ENCODE measurements around the gene ZNF570. TPM values are rescaled to one million over a fixed set of nuclear protein-coding genes. Genes with fewer than 3 reads are reported as not detected.

Gene ZNF570
- polyA plus RNA-seq, 1 of the 3 experiments (the other 2 are of a cell fraction), result 1.5 TPM

- 83% methylated on average over 8 of the region's 8 CpGs for WGBS (ENCODE audit: low lambda C conversion rate)
- Histone ChIP-seq H2AFZ (ENCODE audit: low read depth) (no peak overlapping the region), H3K9me3 (peaks cover 58% of the 10 kb centered on the region), H3K36me3 (replicated peaks in 1 of 2; ENCODE audit: control insufficient read depth in 1 of 2, insufficient read depth in 2 of 2, low read length in 1 of 2) (peaks cover 29 to 63% of the 10 kb centered on the region in 2 experiments), H3K4me2 (no peak overlapping the region), H3K4me1 (ENCODE audit: control insufficient read depth in 1 of 2, insufficient read depth in 2 of 2, low read depth in 1 of 2, low read length in 1 of 2) (no peaks in the 10 kb centered on the region), H3K27me3 (ENCODE audit: insufficient read depth) (no peaks in the 10 kb centered on the region), H3K4me3 (ENCODE audit: low read depth in 2 of 2, low read length in 1 of 2) (peak overlapping the region in 1 of 2 experiments; percentile 6; a peak in 1 of 4 replicates), H3K79me2 (ENCODE audit: insufficient read depth) (no peaks in the 10 kb centered on the region), H3K9ac (no peak overlapping the region), H3K9me2 (no peaks in the 10 kb centered on the region), H3K27ac (ENCODE audit: low read depth in 2 of 2, low read length in 1 of 2) (no peak overlapping the region), H3F3A (replicated peaks; ENCODE audit: insufficient read depth) (peaks cover 4% of the 10 kb centered on the region), H4K20me1 (ENCODE audit: insufficient read depth) (no peaks in the 10 kb centered on the region)
- no peak for TF ChIP-seq RFX5 (IDR thresholded peaks at IDR 0.05; ENCODE audit: low read length)
- TF ChIP-seq MEF2A (IDR thresholded peaks at IDR 0.05; ENCODE audit: borderline replicate concordance, low read depth), result no peak
- TF ChIP-seq, protein P1, sequence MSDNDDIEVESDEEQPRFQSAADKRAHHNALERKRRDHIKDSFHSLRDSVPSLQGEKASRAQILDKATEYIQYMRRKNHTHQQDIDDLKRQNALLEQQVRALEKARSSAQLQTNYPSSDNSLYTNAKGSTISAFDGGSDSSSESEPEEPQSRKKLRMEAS (IDR thresholded peaks at IDR 0.05; ENCODE audit: low read depth), result no peak
- TF ChIP-seq GABPA (IDR thresholded peaks at IDR 0.05; ENCODE audit: low read depth), result no peak
- no peak for TF ChIP-seq CTCF (IDR thresholded peaks at IDR 0.05)
- ChIA-PET POLR2A (no interaction called here), CTCF (no interaction called here)
- DNase-seq, result no peak
Observed at GRCh38 chr19:37484406-37485168, 15.4 kb downstream of the ZNF570 start.

- CTCF ChIA-PET, result no interaction called here
- no peak for TF ChIP-seq SMC3 (IDR thresholded peaks at IDR 0.05; ENCODE audit: low read depth, low read length)
- TF ChIP-seq FOXJ3 (CRISPR knock-in tag; IDR thresholded peaks at IDR 0.05), result no peak
- TF ChIP-seq, protein P1 (IDR thresholded peaks at IDR 0.05; ENCODE audit: low read depth), result no peak
- no peak overlapping the region for H2AFZ ChIP-seq (ENCODE audit: low read depth)
- no peaks in the 10 kb centered on the region for H3K79me2 ChIP-seq (ENCODE audit: insufficient read depth)
- no peaks in the 10 kb centered on the region for H3K36me3 ChIP-seq (replicated peaks in 1 of 2; ENCODE audit: control insufficient read depth in 1 of 2, insufficient read depth in 2 of 2, low read length in 1 of 2)
- H3K4me1 ChIP-seq (ENCODE audit: control insufficient read depth in 1 of 2, insufficient read depth in 2 of 2, low read depth in 1 of 2, low read length in 1 of 2), result no peaks in the 10 kb centered on the region
- no peaks in the 10 kb centered on the region for H3K9me2 ChIP-seq
- no peaks in the 10 kb centered on the region for H3K27me3 ChIP-seq (ENCODE audit: insufficient read depth)
- 26% methylated on average over 3 of the region's 3 CpGs for WGBS (ENCODE audit: low lambda C conversion rate)
- H3K4me3 ChIP-seq (ENCODE audit: low read depth in 2 of 2, low read length in 1 of 2), result no peak overlapping the region
- no peaks in the 10 kb centered on the region for H3F3A ChIP-seq (replicated peaks; ENCODE audit: insufficient read depth)
- POLR2A ChIA-PET, result no interaction called here
- H3K4me2 ChIP-seq, result no peak overlapping the region
- H3K9ac ChIP-seq, result no peak overlapping the region
- H3K27ac ChIP-seq (ENCODE audit: low read depth in 2 of 2, low read length in 1 of 2), result no peak overlapping the region
- DNase-seq, result no peak
- H4K20me1 ChIP-seq (ENCODE audit: insufficient read depth), result no peaks in the 10 kb centered on the region
- H3K9me3 ChIP-seq, result peaks cover 22% of the 10 kb centered on the region
Observed at GRCh38 chr19:37492213-37492612, 23.1 kb downstream of the ZNF570 start.
